HG03103 (cell line): ENCODE data around the gene FAM118B.
A peak's percentile ranks its signal among the peaks of the same experiment; 100 is the strongest.

ENCODE experiments used
- ATAC-seq: cut with Tn5 transposase; IDR thresholded peaks from one replicate; pipeline ENCODE4 v1.9.1; 2021; ENCODE audit warnings: low read depth; ENCODE audit not compliant: unreplicated experiment

Gene FAM118B

GRCh38 chr11:126186025-126186698 lies 25.4 kb upstream of the FAM118B start:
- ATAC-seq = no peak

- no peak for ATAC-seq
Observed at GRCh38 chr11:126186708-126187529, 24.7 kb upstream of the FAM118B start.

- ATAC-seq = peak; percentile 84
Observed at GRCh38 chr11:126188332-126189108, 23.1 kb upstream of the FAM118B start.

- no peak for ATAC-seq
Observed at GRCh38 chr11:126189109-126189929, 22.3 kb upstream of the FAM118B start.

- ATAC-seq = no peak
Observed at GRCh38 chr11:126190792-126191191, 20.8 kb upstream of the FAM118B start.

- no peak for ATAC-seq
Observed at GRCh38 chr11:126191379-126192073, 20.1 kb upstream of the FAM118B start.

GRCh38 chr11:126192361-126192760 lies 19.2 kb upstream of the FAM118B start:
- no peak for ATAC-seq

GRCh38 chr11:126193038-126193478 lies 18.5 kb upstream of the FAM118B start:
- no peak for ATAC-seq

- ATAC-seq = no peak
Observed at GRCh38 chr11:126194121-126194543, 17.4 kb upstream of the FAM118B start.

GRCh38 chr11:126195119-126195518 lies 16.5 kb upstream of the FAM118B start:
- ATAC-seq = no peak

- no peak for ATAC-seq
Observed at GRCh38 chr11:126197277-126197939, 14.2 kb upstream of the FAM118B start.

GRCh38 chr11:126198648-126199047 lies 12.9 kb upstream of the FAM118B start:
- no peak for ATAC-seq

GRCh38 chr11:126202646-126203359 lies 8.8 kb upstream of the FAM118B start:
- no peak for ATAC-seq

GRCh38 chr11:126205359-126205758 lies 6.2 kb upstream of the FAM118B start:
- no peak for ATAC-seq

GRCh38 chr11:126207896-126208295 lies 3.7 kb upstream of the FAM118B start:
- no peak for ATAC-seq

- no peak for ATAC-seq
Observed at GRCh38 chr11:126210871-126211235, 729 bp upstream of the FAM118B start.

- no peak for ATAC-seq
Observed at GRCh38 chr11:126212089-126212660, 593 bp downstream of the FAM118B start.

GRCh38 chr11:126214441-126214840 lies 2.9 kb downstream of the FAM118B start:
- ATAC-seq = no peak
